ENCODE measurements around the gene RANBP3L.

Gene RANBP3L

DNA sequence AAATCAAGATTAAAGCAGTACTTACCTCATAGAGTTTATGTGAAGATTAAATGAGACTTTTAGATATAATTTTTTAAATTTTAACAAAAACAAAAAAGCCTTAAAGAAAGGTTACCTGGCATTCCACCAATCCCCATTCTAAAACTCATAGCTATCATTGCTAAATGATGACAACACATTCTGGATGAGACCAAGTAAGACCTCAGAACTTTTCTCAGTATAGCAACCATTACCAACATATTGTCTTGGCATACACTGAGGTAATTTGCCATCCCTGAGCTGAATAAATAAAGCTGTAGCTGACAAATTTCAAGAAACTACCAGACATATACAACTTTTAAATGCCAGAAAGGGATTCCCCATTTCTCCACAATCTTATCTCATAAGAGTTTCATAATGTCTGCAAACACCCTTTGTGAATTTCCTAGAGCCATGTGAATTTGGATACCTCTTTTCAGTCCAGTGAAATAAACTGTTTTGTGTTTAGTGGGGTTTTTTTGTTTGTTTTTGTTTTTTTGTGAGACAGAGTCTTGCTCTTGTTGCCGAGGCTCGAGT is 29.5 kb downstream of the RANBP3L start:
- DNase-seq = no peak
- TF ChIP-seq POLR2A (IDR thresholded peaks at IDR 0.05; ENCODE audit: low read length) = no peak
- TF ChIP-seq GATA1 (IDR thresholded peaks at IDR 0.05; ENCODE audit: low read depth, low read length) = no peak

DNA sequence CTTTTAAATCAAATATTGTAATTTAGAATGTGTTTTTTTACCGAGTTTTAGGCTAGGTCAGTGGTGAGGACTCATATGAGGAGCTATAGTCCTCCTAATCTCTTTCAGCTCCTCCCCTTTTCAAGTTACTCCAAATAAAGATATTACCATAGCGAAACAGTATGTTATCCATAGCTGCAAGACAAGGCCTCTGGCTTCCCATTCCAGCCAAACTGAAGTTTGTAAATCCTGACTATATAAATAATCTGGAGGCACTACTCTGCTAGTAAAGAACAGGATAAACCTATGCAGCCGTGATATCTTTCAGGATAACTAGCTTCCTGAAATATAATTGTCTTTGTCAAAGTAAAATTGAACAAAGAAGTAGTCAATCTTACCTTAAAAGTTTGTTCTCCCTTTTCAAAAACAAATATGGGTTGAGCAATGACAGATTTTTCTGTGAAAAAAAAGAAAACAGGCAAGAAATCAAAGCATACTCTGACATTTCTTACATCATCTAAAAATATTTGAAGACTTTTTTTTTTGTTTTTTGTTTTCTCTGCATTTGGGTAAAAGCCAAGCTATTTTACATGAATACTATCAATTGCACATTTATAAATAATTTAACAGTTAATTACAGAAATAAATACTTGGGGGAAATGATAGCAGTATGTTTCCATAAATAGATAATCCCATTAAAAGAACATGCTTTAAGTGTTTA is 30.7 kb downstream of the RANBP3L start:
- no peak for TF ChIP-seq GATA1 (IDR thresholded peaks at IDR 0.05; ENCODE audit: low read depth, low read length)
- no peak for DNase-seq

DNA sequence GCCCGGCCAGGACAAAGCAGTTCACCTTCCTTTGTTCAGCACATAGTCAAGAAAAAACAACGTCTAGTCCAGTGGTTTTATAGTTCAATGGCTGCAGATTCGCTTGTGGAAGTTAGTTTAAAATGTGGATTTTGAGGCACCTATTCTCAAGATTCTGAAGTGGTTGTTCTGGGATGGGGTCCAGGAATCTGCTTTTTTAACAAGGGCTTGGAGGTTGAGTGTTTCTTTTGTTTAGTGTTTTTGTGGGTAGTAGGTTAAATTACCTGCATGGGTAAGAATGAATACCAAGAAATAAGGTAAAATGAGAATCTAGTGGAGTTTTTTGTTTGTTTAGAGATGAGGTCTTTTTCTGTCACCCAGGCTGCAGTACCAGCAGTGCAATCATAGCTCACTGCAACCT is 31.5 kb downstream of the RANBP3L start:
- TF ChIP-seq GATA1 (IDR thresholded peaks at IDR 0.05; ENCODE audit: low read depth, low read length) (no peak), POLR2A (IDR thresholded peaks at IDR 0.05; ENCODE audit: low read length) (no peak)
- no peak for DNase-seq

DNA sequence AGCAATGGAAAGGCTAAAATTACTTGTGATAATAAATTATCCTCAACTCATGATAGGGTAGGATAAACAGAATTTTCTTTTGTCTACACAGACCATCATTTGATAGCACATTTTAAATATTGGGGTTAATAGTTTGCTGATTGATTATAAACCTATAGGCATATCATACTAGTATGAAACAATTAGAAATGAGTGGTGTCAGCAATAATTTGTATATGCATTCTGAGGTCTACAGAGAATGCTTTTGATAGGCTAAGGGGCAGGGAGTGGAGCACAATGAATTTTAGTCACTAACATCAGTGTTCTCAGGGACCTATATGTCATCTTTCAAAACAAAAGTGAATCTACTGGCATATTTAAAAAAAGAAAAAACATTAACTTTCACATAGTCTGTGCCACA is 32.2 kb downstream of the RANBP3L start:
- no peak for TF ChIP-seq GATA1 (IDR thresholded peaks at IDR 0.05; ENCODE audit: low read depth, low read length)
- DNase-seq = no peak

DNA sequence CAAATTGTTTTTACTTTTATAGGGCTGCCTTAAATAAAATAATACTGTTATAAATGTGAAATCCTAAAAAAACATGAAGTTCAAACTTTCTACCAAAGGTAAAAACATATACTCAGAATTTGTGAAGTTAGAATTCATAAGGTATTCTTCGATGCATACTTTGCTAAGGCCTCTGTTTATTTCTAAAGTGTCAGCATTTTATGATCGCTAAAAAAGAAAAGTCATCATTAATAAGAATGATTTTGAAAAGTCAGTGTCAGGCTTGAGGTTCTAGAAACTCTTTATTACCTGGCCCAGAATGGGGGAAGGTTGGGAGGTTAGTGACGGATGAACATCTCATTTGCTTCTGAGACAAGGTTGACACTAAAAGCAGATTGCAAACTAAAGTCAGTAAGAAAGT is 33.8 kb downstream of the RANBP3L start:
- no peak for DNase-seq

DNA sequence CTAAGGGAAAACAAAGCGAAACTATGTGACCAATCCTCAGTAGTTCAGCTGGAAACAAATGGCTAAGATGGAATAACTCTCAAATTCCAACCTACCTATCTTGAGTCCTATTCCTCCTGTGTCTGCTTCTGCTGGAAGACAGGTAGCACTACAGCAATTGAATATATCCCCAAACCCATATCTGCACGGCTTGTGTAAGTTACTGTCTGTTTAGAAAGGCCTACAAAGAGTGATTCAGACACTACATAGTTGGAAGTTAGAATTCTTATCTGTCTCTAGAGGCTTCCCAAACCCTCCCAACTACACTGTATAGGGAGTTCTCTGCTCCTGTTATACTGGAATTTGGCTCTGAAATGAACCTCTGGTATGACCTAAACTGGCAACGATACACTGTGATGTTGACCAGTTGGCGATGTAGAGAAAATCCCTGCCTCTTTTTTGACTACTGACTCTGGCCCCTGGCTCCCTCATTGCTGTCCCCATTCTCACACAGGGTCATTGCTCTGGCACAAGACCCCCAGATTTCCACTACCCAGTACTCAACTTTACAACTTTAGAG is 37.4 kb downstream of the RANBP3L start:
- DNase-seq = no peak
- TF ChIP-seq GATA1 (IDR thresholded peaks at IDR 0.05; ENCODE audit: low read depth, low read length) = no peak
- no peak for TF ChIP-seq POLR2A (IDR thresholded peaks at IDR 0.05; ENCODE audit: low read length)

More for the DNA sequence above, 33.8 kb downstream of the RANBP3L start:
- TF ChIP-seq GATA1 (IDR thresholded peaks at IDR 0.05; ENCODE audit: low read depth, low read length) (no peak), POLR2A (IDR thresholded peaks at IDR 0.05; ENCODE audit: low read length) (no peak)

DNA sequence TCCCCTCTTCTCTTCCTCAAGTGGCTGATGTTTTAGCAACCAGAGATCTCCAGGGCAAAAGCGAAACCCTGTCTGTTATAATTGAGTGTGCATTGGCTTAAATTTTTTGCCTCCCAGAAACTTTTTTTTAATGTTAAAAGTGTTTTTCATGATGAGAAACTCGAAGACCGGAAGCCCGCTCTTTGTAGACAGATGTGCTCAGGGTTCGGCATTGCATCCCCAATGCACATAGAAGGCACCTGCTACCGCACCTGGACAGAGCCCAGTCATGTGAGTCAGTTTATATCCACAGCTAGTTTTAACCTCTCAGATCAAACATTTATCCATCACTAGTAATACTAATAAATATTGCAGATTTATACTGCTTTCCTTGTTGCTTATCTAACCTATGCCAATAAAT is 40.5 kb downstream of the RANBP3L start:
- TF ChIP-seq GATA1 (IDR thresholded peaks at IDR 0.05; ENCODE audit: low read depth, low read length) (no peak), POLR2A (IDR thresholded peaks at IDR 0.05; ENCODE audit: low read length) (no peak)
- no peak for DNase-seq

DNA sequence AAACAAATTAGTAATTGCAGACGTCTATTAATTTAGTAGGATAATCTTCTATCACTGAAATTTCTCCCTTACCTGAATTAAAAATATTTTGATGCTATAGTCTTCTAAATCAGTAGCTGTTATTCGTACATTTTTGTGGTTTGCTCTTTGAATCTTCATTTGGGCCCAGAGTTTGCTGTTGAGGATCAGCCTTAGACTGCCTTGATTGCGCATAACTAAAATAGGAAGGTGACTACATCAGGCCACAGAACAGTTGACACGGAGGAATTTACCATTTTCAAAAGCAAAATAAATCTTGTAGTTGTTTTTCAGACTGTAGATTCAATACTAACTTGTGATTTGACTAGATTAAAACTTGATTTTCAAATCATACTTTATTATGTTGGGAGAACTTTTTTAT is 48.1 kb downstream of the RANBP3L start:
- no peak for DNase-seq
- TF ChIP-seq GATA1 (IDR thresholded peaks at IDR 0.05; ENCODE audit: low read depth, low read length) = no peak
- TF ChIP-seq POLR2A (IDR thresholded peaks at IDR 0.05; ENCODE audit: low read length) = no peak

DNA sequence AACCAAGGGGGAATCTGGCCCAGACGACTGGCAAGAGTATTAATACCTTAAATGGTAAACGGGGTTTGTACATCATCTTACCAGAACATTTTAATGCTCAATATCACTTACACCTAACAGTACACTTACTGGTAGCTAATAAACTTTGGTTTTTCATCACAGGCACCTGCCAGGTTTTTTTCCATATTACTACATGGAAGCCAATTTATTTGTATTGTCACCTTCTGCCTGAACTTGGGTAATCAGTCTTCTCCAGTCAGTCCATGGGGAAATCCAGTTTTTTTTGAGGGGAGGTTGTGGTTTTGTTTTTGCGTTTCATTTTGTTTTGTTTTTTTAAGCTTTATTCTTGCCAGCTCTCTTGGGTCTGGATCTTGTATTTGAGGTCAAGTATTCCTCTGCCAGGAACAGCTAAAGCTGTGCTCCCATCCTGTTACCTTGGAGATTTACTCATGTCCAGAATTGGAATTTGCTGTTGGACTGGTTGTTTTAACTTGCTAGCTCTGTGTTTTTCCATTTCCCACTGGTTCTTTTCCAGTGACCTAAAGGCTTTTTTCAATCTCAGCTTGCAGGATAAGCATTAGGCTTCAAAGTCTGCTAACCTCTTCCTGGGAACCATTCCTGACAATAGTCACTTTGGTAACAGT is 48.9 kb downstream of the RANBP3L start:
- no peak for DNase-seq

DNA sequence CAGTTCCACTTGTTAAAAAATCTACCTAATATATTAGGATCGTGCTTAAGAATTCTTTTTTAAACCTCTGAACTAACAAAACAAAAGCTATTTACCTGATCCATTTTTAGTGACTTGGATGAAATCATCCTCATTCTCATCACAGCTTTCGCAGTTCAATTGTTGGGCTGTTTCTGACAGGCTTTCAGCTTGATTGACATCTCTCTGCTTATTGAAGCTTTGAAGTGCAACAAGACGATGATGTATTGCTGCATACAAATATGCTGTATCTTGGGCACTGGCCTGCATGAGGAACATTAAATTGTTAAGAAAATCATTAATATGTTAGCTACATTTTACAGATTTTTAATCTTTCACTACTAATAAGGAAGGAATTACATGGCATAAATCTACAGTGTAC is 50.5 kb downstream of the RANBP3L start:
- TF ChIP-seq GATA1 (IDR thresholded peaks at IDR 0.05; ENCODE audit: low read depth, low read length) (no peak), POLR2A (IDR thresholded peaks at IDR 0.05; ENCODE audit: low read length) (no peak)
- DNase-seq = no peak

More for the DNA sequence above, 48.9 kb downstream of the RANBP3L start:
- no peak for TF ChIP-seq POLR2A (IDR thresholded peaks at IDR 0.05; ENCODE audit: low read length)
- TF ChIP-seq GATA1 (IDR thresholded peaks at IDR 0.05; ENCODE audit: low read depth, low read length) = no peak

DNA sequence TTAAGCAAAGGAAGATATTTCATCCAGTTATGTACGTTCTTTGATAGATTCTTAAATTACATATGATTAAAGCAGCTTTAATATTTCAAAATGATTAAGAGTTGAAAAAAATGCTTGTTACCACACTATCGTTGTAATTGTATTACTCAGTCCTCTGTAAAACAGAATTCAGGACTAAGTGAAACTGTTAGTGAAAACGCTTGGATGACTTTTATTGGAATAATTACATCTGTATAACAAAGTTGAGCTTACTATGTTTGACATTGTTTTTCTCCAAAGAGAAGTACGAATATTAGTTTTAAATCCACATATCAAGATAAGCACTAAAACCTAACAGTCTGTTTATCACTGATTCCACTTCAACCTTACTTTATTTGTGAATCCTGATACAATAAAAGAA is 51.3 kb downstream of the RANBP3L start:
- DNase-seq = no peak
- no peak for TF ChIP-seq POLR2A (IDR thresholded peaks at IDR 0.05; ENCODE audit: low read length)

DNA sequence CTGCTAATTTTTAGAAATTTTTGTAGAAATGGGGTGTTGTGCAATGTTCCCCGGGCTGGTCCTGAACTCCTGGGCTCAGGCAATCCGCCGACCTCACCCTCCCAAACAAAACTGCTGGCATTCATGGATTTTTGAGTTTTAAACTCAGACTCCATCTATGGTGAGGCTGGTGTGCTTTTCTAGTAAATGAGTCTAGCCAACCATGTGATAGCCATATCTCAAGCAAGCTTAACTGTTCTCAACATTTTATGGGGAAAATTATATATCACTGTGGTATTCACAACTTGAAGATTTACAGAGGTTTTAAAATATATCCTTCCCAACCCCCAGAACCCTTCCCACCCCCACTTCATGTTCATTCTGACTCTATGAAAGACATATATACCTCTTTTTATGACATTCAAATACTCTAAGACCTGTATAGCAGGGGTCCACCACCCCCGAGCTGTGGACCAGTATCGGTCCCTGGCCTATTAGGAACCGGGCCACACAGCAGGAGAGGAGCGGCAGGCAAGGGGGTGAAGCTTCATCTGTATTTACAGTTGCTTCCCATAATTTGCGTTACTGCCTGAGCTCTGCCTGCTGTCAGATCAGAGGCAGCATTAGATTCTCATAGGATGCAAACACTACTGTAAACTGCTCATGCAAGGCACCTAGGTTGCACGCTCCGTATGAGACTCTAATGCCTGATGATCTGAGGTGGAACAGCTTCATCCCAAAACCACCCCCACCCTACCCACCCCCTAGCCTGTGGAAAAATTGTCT is 55.5 kb downstream of the RANBP3L start:
- no peak for TF ChIP-seq GATA1 (IDR thresholded peaks at IDR 0.05; ENCODE audit: low read depth, low read length)
- no peak for TF ChIP-seq POLR2A (IDR thresholded peaks at IDR 0.05; ENCODE audit: low read length)
- no peak for DNase-seq

DNA sequence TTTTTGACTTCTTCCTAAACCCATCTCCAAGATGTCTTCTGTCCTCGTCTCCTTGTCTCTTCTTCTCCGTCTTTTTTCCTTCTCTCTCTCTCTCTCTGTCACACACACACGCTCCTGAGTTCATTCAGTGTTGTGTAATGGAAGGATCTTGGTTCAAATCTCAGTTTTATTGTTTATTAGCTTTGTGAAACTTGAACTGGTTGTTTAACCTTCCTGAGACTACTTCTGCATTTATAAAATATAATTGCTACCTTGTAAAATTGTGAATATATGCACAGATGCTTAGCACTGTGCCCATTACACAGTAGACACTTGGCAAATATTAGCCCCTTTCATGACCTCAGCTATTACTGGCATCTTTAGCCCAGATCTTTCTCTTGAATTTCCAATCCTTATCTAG is 57.6 kb downstream of the RANBP3L start:
- no peak for DNase-seq
- TF ChIP-seq GATA1 (IDR thresholded peaks at IDR 0.05; ENCODE audit: low read depth, low read length) = no peak
- no peak for TF ChIP-seq POLR2A (IDR thresholded peaks at IDR 0.05; ENCODE audit: low read length)

DNA sequence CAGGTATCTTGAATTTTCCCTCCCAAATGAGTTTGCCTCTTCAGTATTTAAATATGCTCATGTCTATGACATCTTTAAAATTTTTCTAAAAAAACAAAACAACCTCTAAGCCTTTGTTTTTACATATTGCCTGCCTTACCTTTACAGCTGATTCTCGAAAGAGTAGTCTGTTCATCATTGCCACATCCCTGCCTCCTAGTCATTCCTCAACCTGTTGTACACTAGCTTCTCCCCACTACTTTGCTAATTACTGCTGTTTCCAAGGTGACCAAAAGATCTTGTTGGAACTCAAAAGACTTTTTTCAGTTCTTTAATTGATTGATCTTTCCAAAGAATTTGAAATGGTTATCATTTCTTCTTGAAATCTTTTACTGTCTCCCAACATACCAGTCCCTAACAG is 58.0 kb downstream of the RANBP3L start:
- no peak for DNase-seq
- TF ChIP-seq GATA1 (IDR thresholded peaks at IDR 0.05; ENCODE audit: low read depth, low read length) = no peak

All from erythroblast (primary cell).